GM21515 (cell line): Measurements from ENCODE around the gene FBXO17.

Source experiments
- ATAC-seq: cut with Tn5 transposase; IDR thresholded peaks from one replicate; pipeline ENCODE4 v1.9.1; 2021; ENCODE audit not compliant: unreplicated experiment

The FBXO17 gene

DNA sequence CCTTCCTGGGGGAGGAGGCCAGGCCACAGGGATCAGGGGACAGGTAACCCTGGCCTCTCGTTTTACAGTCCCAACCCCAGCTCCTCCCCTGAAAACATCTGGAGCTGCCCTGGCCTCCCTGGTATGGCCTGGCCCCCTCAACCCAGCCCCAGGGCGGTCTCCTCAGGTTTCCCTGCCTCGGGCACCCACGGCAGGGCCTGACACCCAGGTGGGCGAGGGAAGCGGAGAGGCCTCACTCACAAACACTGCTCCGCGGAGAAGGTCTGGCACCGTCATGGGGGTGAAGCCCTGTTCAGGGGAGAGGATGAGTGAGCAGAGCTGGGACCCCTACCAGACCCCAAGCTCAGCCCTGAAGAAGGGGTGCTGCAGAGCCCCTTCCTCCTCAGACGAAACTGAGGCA, 57.0 kb downstream of the FBXO17 start:
- no peak for ATAC-seq

DNA sequence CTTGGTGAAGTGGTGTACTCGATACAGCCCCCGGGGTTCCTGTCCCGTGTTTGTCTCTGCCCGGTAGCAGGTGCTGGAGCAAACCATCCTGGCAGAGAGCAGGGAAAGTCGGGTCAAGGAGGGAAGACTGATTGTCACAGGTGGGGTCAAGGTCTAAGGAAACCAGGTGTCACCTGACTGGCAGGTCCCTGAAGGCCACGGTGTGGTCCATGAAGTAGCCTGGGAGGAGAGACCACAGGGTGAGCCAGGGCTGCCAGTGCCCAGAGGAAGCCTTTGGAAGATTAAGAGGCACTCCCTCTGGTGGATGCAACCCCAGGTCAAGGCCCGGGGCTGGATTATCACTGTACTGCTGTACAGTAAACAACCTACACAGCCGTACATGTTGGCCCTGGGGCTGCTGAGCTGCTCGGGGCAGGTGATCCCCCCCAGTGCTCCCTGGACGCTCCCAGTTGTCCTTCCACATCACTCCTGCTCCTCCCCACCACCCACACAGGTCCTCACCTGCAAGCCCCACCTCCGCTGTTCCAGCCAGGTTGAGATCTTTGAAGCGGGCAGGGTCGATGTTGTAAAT, 57.5 kb downstream of the FBXO17 start:
- no peak for ATAC-seq

DNA sequence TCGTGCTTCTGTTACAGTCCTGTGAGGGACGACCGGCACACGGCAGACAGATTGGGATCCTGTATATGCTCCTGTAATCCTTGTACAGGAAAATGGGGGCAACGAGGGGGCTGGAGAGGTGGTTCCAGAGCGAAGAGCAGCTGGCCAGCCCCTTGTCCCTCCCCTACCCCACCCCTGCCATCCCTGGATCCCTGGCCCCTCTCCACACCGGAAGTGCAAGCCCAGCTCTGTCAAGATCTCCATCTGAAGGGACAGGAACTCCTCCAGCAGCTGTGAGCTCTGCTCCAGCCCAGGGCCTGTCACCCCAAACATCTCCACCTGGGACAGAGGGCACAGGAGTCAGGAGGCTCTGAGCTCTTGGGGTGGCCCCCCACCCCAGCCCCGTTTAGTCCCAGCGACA, 58.0 kb downstream of the FBXO17 start:
- no peak for ATAC-seq

DNA sequence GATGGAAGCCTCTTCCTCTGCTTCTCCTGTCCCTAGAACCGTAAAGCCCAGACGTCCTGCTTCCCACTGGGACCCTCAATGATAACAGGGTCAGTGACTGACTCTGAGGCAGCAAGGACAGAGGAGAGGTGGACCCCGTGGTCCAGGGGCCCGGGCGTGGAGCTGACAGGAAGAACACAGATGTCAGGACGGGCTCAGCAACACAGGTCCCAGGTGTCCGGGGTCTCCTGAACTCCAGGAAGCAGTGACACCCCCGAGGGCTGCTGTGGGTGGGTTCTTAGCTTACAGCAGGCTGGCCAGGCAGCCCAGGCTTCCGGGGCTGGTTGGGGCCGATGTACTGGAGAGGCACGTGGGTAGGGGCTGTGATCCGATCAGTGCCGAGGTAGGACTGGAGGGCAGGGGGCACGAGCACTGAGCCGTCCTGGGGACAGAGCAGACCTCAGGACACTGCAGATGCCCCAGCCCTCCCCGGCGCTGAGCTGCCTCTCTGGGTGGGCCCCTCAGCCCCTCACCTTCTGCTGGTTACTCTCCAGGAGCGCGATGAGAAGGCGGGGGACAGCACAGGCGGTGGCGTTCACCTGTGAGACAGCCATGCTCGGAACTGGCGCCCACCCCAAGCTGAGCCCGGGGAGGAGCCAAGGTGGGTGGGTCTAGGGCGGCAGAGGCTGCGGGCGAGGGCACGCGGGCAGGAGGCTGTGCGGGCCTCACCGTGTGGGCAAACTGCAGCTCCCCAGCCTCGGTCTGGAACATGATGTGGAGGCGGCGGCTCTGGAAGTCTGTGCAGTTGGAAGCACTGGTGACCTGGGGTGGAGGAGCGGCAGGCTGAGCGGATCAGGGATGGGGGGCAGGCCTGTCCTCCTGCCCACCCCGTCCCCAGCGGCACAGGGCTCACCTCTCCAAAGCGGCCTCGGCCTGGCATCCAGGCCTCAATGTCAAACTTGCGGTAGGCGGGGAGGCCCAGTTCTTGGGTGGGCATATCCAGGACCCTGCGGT, 59.9 kb downstream of the FBXO17 start:
- no peak for ATAC-seq

DNA sequence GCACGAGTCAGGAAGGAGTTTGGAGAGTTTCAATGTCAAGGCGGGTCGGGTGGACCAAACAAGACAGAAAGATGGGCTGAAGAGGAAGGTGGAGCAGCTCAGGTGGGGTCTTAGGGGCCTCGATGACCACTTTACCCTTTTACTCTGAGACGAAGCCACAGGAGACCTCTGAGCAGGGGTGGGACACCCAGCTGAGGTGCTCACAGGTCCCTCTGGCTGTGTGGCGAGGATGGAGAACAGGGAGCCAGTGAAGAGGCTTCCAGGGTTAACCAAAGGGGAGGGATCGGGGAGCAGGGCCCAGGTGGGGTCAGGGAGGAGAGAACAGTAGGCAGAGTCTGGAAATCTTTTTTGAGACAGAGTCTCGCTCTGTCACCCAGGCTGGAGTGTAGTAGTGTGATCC, 61.6 kb downstream of the FBXO17 start:
- no peak for ATAC-seq

DNA sequence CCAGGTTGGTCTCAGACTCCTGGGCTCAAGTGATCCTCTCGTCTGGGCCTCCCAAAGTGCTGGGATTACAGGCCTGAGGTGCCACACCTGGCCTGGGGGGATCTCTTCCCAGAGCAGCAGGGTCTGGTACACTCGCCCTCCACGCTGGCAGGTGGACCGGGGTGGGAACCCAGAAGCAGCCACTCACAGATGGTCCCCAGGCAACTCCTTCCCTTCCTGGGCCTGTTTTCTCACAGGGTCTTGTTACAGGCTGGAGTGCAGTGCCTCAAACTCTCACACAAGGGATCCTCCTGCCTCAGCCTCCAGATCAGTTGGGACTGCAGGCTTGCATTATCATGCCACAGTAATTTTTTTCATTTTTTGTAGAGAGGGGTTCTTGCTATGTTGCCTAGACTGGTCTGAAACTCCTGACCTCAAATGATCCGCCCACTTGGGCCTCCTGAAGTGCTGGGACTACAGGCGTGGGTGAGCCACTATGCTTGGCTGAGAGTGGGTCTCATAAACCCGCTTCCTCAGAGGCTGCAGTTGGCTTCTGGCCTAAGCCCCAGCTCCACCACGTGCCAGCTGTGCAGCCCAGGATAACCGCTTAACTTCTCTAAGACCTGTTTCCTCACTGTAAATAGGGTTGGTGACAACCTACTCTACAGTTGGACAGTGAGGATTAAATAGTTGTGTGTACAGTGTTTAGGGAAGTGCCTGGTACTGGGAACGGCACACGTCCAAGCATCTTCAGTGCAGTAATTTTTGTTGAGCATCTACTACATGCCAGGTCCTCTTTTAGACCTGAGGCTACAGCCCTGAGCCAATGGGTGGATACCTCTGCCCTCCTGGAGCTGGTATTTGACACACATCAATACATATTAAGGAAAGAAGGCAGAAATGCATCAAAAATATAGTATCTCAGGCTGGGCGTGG, 62.7 kb downstream of the FBXO17 start:
- no peak for ATAC-seq

DNA sequence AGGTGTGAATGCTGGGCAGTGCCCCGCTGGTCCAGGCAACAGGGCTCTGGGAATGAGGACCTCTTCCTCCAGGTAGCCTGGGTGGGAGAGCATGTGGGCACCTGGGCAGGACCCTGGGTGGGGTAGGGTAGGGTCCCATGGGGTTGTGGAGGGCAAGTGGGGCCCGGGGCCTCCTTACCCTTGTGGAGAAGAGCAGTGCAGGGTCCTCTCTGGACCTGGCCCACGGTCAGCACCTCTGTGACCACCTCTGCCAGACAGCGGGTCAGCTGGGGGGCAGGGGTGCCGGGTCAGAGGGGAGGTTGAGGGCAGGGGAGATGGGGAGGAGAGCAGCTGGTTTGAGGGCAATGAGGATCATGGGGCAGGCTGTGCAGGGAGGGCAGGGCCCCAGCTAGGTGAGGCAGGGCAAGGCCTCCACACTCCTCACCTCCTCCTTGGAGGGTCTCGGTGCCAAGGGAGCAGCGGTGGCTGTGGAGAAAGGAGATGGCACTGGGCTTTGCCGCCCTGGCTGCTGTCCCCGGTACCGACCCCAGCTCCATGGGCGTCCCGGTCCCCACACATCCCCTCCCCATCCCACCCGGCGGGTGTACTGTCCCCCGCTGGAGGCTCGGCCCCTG, 64.0 kb downstream of the FBXO17 start:
- no peak for ATAC-seq

DNA sequence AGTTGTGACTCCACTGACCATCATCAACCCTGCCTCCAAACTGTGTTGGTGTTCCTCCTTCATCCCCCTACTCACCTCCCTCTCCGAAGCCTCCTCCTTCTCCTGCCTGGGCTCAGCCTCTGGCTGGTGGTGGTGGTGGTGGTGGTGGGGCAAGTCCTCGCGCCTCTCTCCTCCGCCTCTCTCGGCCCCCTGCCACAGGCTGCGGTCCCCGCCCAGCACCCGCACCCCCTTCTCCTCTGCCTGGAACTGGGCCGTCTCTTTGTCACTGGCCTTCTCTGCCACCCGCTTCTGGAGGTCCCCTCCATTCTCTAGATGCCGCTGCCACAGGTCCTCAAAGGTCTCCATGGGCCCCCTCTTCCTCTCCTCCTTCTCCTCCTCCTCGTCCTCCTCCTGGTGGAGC, 65.1 kb downstream of the FBXO17 start:
- ATAC-seq = no peak

DNA sequence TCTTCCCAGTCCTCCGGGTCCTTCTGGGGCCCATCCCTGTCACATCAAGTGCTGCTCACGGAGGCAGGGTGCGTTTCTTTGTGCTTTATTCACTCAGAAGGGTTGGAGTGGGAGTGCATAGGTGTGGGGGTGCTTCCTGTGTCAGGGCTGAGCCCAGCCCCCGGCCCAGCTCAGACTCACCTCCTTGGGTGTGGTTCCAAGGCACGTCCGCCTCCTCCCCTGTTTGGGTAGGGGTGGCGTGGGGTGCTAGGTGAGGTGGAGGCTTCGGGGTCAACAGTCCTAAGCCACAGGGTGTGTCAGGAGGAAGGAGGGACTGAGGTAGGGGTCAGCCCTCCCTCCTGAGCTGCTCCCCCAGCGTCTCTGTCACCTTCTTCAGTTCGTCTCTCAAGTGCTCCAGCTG, 66.6 kb downstream of the FBXO17 start:
- ATAC-seq = no peak

DNA sequence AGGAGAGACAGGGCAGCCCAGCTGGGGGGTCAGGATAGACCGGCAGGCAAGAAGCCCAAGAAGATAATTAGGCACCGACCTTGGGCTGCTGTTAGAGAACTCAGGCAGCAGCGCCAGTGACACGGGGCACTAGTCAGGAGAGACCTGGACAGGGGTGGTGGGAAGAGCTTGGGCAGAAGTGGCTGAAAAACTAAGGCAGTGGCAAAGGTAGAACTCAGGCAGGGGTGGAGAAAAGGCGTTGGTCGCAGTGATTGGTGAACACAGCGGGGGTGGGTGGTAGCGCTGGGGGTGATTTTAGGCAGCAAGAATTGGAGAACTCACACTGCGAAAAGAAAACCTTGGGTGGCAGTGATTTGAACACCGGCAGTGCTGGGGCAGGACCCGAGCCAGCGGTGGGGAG, 67.9 kb downstream of the FBXO17 start:
- ATAC-seq = no peak

DNA sequence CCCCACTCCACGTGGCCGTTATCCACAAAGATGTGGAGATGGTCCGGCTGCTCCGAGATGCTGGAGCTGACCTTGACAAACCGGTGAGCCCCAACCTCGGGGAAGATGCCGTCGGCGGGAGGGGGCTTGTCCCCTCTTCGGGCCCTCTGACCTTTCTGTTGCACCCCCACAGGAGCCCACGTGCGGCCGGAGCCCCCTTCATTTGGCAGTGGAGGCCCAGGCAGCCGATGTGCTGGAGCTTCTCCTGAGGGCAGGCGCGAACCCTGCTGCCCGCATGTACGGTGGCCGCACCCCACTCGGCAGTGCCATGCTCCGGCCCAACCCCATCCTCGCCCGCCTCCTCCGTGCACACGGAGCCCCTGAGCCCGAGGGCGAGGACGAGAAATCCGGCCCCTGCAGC, 68.3 kb downstream of the FBXO17 start:
- no peak for ATAC-seq

DNA sequence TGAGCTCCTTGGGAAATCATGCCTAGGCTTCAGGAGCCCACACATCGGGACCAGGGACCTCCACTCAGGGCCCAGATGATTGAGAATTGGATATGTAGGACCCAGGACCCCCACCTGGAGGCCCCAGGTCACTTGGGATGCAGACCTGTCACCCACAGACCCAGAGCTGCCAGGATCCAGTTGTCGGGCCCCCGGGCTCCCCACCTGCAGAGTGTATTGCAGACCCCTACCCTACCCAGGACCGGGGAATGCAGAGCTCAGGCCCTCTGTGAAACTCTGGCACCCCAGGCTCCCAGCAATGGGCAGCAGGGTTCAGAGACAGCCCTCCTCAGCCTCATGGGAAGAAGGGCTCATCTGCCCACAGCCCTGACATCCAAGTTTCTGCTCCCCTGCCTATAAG, 69.9 kb downstream of the FBXO17 start:
- no peak for ATAC-seq

DNA sequence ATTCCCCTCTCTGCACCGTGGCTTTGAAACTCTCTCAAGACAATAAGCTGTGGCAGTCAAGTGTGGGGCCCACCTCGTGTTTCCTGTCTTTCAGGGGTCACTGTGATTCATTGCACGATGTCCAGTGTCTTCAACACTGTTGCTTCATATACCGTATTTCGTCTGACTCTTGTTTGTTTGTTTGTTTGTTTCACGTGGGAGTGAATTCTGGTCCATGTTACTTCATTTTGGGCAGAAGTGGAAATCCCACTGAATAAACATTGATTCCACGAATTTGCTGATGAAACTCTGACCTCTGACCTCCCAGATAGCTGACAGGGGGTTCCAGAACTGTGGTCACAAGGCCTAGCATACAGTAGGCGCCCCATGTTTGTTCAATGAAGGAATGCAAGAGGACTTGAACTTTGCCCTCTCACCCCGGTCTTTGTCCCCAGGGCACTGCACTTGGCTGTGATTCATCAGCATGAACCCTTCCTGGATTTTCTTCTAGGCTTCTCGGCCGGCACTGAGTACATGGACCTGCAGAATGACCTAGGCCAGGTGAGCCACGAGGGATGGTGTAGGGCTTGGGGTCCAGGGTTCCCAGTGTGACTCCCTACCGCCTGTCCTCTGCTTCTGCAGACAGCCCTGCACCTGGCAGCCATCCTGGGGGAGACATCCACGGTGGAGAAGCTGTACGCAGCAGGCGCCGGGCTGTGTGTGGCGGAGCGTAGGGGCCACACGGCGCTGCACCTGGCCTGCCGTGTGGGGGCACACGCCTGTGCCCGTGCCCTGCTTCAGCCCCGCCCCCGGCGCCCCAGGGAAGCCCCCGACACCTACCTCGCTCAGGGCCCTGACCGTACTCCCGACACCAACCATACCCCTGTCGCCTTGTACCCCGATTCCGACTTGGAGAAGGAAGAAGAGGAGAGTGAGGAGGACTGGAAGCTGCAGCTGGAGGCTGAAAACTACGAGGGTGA, 70.7 kb downstream of the FBXO17 start:
- no peak for ATAC-seq

DNA sequence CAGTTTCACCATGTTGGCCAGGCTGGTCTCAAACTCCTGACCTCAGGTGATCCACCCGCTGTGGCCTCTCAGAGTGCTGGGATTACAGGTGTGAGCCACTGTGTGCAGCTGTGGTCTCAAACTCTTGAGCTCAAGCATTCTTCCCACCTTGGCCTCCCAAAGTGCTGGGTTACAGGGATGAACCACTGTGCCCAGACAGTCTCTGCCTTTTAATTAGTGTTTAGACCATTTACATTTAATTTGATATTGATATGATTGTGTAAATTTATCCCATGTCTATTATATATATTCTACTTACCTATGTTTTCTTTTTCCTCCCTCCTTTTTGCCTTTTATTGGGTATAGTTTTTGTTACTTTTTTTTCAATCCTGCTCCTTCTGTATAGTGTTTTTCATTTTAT, 73.9 kb downstream of the FBXO17 start:
- ATAC-seq = no peak

DNA sequence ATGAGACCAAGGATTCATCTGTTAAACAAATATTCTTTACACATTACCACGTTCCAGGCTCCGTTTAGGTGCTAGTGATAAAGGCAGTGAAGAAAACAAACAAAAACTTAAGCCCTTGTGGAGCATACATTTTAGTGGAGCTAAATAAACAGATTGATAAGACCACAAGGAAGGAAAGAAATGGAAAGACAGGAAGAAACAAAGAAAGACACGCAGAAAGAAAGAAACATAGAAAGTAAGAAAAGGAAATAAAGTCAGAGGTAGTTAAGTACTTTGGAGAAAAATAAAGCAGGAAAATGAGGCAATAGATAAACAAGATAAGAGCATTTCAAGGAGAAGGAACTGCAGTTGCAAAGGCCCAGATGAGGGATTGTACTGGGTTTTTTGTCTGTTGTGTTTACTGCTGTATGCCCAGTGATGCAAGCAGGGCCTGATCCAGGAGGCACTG, 74.8 kb downstream of the FBXO17 start:
- no peak for ATAC-seq

DNA sequence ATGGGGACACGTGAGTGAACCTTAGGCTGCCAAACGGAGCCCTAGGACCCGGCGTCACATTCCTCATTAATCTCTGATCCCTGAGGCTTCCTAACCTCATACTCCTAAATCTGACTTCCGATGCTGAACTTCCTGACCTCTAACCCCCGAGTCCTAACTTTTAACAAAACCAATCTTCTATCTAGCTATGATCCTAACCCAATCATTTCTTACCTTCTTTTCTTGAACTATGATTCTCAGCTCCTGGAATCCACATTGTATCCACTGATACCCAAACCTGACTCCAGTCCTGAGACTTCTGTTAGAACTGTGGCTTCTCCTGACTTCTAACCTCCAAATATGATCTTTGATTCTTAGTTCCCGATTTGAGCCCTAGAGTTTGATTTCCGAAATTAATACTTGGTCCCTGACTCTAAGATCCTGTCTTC, 75.3 kb downstream of the FBXO17 start:
- no peak for ATAC-seq

DNA sequence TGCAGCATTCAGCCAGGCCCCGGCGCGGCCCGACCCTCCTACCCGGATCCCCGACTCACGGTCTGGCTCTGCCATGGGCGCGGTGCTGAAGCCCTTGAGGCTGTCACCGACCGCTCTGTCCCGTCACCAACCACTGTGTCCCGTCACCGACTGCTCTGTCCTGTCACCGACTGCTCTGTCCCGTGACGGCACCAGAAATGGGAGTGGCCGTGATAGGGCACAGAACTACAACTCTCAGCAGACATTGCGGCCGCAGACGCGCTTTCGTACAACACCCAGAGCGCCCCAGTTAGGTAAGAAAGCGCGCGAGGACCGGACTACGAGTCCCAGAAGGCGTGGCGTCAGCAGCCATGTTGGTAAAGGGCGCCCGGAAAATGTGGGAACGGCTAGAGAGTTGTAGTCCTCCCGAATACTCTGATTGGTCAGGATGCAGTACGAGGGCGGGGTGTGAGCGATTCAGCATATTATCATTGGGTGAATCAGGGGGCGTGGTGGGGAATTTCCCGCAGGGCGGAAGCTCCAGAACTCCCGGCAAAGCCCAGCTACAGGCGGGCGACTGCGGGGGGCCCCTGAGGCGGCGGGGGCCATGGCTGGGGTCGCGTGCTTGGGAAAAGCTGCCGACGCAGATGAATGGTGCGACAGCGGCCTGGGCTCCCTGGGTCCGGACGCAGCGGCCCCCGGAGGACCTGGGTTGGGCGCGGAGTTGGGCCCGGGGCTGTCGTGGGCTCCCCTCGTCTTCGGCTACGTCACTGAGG, 75.9 kb downstream of the FBXO17 start, which contains the start of the genes NFKBIB and SIRT2:
Gene NFKBIB (plus strand): TSS at position 523 of the 755 bp plus-strand sequence. CDS start 64 bp downstream, at position 587.
Gene SIRT2 (minus strand): TSS at position 172 of the 755 bp plus-strand sequence. CDS start 97 bp downstream, at position 75.
- peak; percentile 86 for ATAC-seq

DNA sequence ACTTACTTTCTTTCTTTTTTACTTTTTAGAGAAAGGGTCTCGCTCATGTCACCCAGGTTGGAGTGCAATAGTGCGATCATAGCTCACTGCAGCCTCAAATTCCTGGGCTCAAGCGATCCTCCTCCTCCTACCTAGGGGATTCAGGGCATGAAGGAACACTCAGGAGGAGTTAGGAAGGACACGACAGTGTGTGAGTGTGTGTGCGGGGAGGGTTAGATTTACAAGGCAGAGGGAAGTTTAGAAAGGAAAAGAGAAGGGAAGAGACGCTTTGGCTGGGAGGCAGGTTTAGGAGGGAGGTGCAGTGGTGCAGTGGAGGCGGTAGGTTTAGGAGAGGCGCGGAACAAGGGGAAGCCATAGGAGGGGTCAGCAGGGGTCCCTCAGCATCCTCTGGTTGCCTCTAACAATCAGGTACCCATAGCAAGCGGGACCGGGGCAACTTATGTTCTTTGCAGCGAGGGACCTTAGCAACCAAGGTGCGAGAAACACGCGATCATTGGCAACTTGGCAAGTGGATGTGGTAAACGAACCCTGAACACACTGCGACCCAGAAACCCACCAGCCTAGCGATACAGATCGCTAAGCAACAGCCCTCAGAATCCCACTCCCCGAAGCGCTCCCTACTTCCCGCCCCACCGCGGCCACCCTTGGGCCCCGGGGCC, 76.6 kb downstream of the FBXO17 start:
- peak; percentile 3 for ATAC-seq
